Tibial artery (tissue), 4 donors: ENCODE measurements around the gene SEPHS1.

Experiments used
- DNase-seq, 2 donors: peaks; one replicate each; pipeline ENCODE4 v3.0.0-alpha.2; 2019
- H3K27ac ChIP-seq, 2 donors: fragments of 200-600 bp; sonication (generic) in 1 of 2; 1 replicate in 1 of 2; 2 replicates in 1 of 2; pipeline ENCODE4 v1.5.1; 2018 to 2019; ENCODE audit warnings: mild to moderate bottlenecking in 1 of 2
- H3K27me3 ChIP-seq, 2 donors: fragments of 200-600 bp; sonication (generic) in 1 of 2; one replicate each; pipeline versions ENCODE4 v1.5.1 to v1.6.0; 2016 to 2019
- H3K36me3 ChIP-seq, 3 donors: fragments of 200-600 bp; sonication (generic) in 2 of 3; one replicate each; pipeline ENCODE4 v1.5.1; 2016 to 2019; ENCODE audit warnings: mild to moderate bottlenecking in 2 of 3
- H3K4me1 ChIP-seq, 4 donors: fragments of 200-600 bp; sonication (generic) in 2 of 4; 1 replicate in 3 of 4; 2 replicates in 1 of 4; pipeline ENCODE4 v1.5.1; 2016 to 2019
- H3K4me3 ChIP-seq, 2 donors: fragments of 200-600 bp; sonication (generic) in 1 of 2; 1 replicate in 1 of 2; 2 replicates in 1 of 2; pipeline ENCODE4 v1.5.1; 2018 to 2019; ENCODE audit warnings: mild to moderate bottlenecking in 2 of 2
- H3K9me3 ChIP-seq, 3 donors: fragments of 200-600 bp; sonication (generic) in 1 of 3; one replicate each; pipeline ENCODE4 v1.5.1; 2016 to 2019
- intact Hi-C: fragments of 100-400 bp; cut with DNase I; formaldehyde crosslinking; loops from one replicate; pipeline ENCODE4 v1.15.0; 2023; ENCODE audit warnings: low total_unique reads
- TF ChIP-seq, protein P1 (sequence below), 2 experiments: fragments of 200-600 bp in 1 of 2; fragments of 450-650 bp in 1 of 2; IDR thresholded peaks; one replicate each; pipeline ENCODE4 v1.5.1; 2017 to 2019; ENCODE audit warnings: antibody characterized with exemption in 2 of 2, mild to moderate bottlenecking in 1 of 2, moderate library complexity in 1 of 2

The SEPHS1 gene

GRCh38 chr10:13392701-13393100, 44.6 kb upstream of the SEPHS1 start:
- Histone ChIP-seq H3K4me3 (no peak overlapping the region), H3K36me3 (no peaks in the 10 kb centered on the region), H3K27me3 (peaks cover 0 to 4% of the 10 kb centered on the region in 2 donors), H3K9me3 (peaks cover 0 to 4% (median 0%) of the 10 kb centered on the region in 3 donors), H3K4me1 (no peaks in the 10 kb centered on the region), H3K27ac (no peak overlapping the region)
- TF ChIP-seq, protein P1, sequence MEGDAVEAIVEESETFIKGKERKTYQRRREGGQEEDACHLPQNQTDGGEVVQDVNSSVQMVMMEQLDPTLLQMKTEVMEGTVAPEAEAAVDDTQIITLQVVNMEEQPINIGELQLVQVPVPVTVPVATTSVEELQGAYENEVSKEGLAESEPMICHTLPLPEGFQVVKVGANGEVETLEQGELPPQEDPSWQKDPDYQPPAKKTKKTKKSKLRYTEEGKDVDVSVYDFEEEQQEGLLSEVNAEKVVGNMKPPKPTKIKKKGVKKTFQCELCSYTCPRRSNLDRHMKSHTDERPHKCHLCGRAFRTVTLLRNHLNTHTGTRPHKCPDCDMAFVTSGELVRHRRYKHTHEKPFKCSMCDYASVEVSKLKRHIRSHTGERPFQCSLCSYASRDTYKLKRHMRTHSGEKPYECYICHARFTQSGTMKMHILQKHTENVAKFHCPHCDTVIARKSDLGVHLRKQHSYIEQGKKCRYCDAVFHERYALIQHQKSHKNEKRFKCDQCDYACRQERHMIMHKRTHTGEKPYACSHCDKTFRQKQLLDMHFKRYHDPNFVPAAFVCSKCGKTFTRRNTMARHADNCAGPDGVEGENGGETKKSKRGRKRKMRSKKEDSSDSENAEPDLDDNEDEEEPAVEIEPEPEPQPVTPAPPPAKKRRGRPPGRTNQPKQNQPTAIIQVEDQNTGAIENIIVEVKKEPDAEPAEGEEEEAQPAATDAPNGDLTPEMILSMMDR (IDR thresholded peaks at IDR 0.05) = no peak
- DNase-seq = no peak
- intact Hi-C loops = no loop called here

GRCh38 chr10:13390604-13391522, 42.8 kb upstream of the SEPHS1 start:
- DNase-seq = peak in 1 of 2 donors; percentile 28
- TF ChIP-seq, protein P1 (IDR thresholded peaks at IDR 0.05) = no peak
- no peak overlapping the region for H3K27ac ChIP-seq
- intact Hi-C loops = no loop called here
- H3K4me3 ChIP-seq = no peak overlapping the region
- H3K36me3 ChIP-seq = no peaks in the 10 kb centered on the region
- no peaks in the 10 kb centered on the region for H3K9me3 ChIP-seq
- H3K27me3 ChIP-seq = peaks cover 0 to 4% of the 10 kb centered on the region in 2 donors
- H3K4me1 ChIP-seq = no peaks in the 10 kb centered on the region

- Histone ChIP-seq H3K9me3 (no peaks in the 10 kb centered on the region), H3K4me1 (peaks cover 0 to 3% (median 0%) of the 10 kb centered on the region in 4 donors), H3K27me3 (peaks cover 0 to 7% of the 10 kb centered on the region in 2 donors), H3K27ac (no peak overlapping the region), H3K36me3 (no peaks in the 10 kb centered on the region), H3K4me3 (no peak overlapping the region)
- no peak for DNase-seq
- TF ChIP-seq, protein P1 (IDR thresholded peaks at IDR 0.05) = no peak
- intact Hi-C loops = no loop called here
Observed at GRCh38 chr10:13388478-13389230, 40.6 kb upstream of the SEPHS1 start.

DNA sequence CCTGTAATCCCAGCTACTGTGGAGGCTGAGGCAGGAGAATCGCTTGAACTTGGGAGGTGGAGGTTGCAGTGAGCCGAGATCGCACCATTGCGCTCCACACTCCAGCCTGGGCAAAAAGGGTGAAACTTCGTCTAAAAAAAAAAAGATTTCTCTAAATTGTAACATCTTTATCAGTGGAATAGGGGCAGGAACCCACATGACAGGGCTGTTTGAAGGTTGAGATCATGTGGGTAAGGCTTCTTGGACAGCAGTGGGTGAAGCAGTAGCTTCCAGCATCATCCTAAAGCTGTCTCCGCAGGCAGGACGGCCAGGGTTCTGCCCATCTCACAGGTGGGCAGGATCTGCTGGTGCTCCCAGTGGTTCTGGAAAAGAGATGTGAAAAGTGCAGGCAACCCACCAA, 37.9 kb upstream of the SEPHS1 start:
- intact Hi-C loops = no loop called here
- H3K36me3 ChIP-seq = no peaks in the 10 kb centered on the region
- H3K27ac ChIP-seq = no peak overlapping the region
- TF ChIP-seq, protein P1 (IDR thresholded peaks at IDR 0.05) = no peak
- DNase-seq = no peak
- peaks cover 0 to 26% of the 10 kb centered on the region in 2 donors for H3K27me3 ChIP-seq
- H3K4me3 ChIP-seq = no peak overlapping the region
- no peaks in the 10 kb centered on the region for H3K9me3 ChIP-seq
- peaks cover 0 to 14% (median 10%) of the 10 kb centered on the region in 4 donors for H3K4me1 ChIP-seq

DNA sequence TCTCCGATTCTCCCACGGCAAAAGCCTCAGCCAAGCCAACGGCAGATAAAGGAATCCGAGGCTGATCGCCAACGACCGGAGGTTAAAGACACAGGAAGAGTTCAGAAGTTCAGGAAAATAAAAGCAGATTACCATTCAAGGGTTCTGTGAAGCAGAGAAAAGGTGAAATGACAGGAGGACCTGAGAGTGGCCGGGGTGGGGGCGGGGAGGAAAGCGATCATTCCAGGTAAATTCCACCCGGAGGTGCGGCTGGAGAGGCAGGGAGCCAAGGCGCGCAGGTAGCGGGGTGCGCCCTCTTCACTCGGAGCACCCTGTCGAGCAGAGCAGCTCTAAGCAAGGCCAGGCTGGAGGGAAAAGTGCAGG, 35.3 kb upstream of the SEPHS1 start:
- Histone ChIP-seq H3K27me3 (peaks cover 0 to 44% of the 10 kb centered on the region in 2 donors), H3K9me3 (no peaks in the 10 kb centered on the region), H3K27ac (no peak overlapping the region), H3K4me1 (peaks cover 0 to 14% (median 10%) of the 10 kb centered on the region in 4 donors), H3K4me3 (peak overlapping the region in 1 of 2 donors; percentile 36), H3K36me3 (no peaks in the 10 kb centered on the region)
- TF ChIP-seq, protein P1 (IDR thresholded peaks at IDR 0.05) = no peak
- no peak for DNase-seq
- intact Hi-C loops = no loop called here
